ENCODE measurements around the gene ABCA12. TPM values are rescaled to one million over a fixed set of nuclear protein-coding genes. Genes with fewer than 3 reads are reported as not detected.

The ABCA12 gene
- total RNA-seq, 1 experiment from 2014 or later: 0.03 TPM

DNA sequence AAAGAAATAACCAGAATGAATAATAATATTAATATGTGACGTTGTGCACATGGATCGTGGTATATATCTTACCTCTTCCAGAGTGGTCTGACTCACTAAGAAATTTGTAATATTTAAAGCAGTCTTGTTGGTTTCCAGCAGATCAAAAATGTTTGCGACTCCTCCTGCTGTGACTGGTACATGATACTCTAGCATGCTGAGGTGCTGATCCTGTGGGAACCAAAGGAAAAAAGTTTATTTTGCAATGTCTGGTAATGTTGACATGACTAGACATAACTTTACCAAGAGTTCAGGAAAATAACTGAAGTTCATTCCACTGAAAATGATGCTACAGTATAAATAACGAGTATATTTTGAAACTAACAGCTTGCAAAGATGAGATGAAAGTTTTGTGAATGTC lies 204.4 kb downstream of the ABCA12 start:
- no TSS peak for BruUV-seq (replicated peaks)
- no peak for TF ChIP-seq POLR2AphosphoS5 (IDR thresholded peaks at IDR 0.05; ENCODE audit: low read depth, low read length)
- no peak for TF ChIP-seq SIN3A (IDR thresholded peaks at IDR 0.05; ENCODE audit: borderline replicate concordance, insufficient read depth, low read depth, low read length)
- TF ChIP-seq TCF7L2 (IDR thresholded peaks at IDR 0.05; ENCODE audit: low read depth, low read length): no peak
- TF ChIP-seq, protein P1, sequence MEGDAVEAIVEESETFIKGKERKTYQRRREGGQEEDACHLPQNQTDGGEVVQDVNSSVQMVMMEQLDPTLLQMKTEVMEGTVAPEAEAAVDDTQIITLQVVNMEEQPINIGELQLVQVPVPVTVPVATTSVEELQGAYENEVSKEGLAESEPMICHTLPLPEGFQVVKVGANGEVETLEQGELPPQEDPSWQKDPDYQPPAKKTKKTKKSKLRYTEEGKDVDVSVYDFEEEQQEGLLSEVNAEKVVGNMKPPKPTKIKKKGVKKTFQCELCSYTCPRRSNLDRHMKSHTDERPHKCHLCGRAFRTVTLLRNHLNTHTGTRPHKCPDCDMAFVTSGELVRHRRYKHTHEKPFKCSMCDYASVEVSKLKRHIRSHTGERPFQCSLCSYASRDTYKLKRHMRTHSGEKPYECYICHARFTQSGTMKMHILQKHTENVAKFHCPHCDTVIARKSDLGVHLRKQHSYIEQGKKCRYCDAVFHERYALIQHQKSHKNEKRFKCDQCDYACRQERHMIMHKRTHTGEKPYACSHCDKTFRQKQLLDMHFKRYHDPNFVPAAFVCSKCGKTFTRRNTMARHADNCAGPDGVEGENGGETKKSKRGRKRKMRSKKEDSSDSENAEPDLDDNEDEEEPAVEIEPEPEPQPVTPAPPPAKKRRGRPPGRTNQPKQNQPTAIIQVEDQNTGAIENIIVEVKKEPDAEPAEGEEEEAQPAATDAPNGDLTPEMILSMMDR (IDR thresholded peaks at IDR 0.05): no peak
- TF ChIP-seq, protein P2, sequence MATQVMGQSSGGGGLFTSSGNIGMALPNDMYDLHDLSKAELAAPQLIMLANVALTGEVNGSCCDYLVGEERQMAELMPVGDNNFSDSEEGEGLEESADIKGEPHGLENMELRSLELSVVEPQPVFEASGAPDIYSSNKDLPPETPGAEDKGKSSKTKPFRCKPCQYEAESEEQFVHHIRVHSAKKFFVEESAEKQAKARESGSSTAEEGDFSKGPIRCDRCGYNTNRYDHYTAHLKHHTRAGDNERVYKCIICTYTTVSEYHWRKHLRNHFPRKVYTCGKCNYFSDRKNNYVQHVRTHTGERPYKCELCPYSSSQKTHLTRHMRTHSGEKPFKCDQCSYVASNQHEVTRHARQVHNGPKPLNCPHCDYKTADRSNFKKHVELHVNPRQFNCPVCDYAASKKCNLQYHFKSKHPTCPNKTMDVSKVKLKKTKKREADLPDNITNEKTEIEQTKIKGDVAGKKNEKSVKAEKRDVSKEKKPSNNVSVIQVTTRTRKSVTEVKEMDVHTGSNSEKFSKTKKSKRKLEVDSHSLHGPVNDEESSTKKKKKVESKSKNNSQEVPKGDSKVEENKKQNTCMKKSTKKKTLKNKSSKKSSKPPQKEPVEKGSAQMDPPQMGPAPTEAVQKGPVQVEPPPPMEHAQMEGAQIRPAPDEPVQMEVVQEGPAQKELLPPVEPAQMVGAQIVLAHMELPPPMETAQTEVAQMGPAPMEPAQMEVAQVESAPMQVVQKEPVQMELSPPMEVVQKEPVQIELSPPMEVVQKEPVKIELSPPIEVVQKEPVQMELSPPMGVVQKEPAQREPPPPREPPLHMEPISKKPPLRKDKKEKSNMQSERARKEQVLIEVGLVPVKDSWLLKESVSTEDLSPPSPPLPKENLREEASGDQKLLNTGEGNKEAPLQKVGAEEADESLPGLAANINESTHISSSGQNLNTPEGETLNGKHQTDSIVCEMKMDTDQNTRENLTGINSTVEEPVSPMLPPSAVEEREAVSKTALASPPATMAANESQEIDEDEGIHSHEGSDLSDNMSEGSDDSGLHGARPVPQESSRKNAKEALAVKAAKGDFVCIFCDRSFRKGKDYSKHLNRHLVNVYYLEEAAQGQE (IDR thresholded peaks at IDR 0.05; ENCODE audit: insufficient read depth in 1 of 2, low read depth in 2 of 2, low read length in 1 of 2): no peak
- intact Hi-C loops (cut with micrococcal nuclease; ENCODE audit: unreplicated experiment): no loop called here
- Histone ChIP-seq H3K4me3 (ENCODE audit: low read depth in 2 of 2, low read length in 2 of 2) (no peak overlapping the region), H3K9me3 (ENCODE audit: control insufficient read depth, insufficient read depth, low read depth, low read length) (no peaks in the 10 kb centered on the region), H3K36me3 (ENCODE audit: control insufficient read depth, insufficient read depth, low read length) (no peaks in the 10 kb centered on the region), H3K27me3 (ENCODE audit: control insufficient read depth, insufficient read depth, low read length) (no peaks in the 10 kb centered on the region), H3K4me1 (ENCODE audit: control insufficient read depth, insufficient read depth, low read length) (no peaks in the 10 kb centered on the region), H3K27ac (ENCODE audit: low read length) (no peak overlapping the region)
- in situ Hi-C loops (cut with HindIII; ENCODE audit: low pct_unique_long_range_greater_than_20kb, low sequenced_read_pairs): no loop called here
- ATAC-seq: no peak
- CTCF ChIA-PET: no interaction called here
- DNase-seq (ENCODE audit: low read depth, low spot score): no peak
- POLR2A ChIA-PET: no interaction called here

DNA sequence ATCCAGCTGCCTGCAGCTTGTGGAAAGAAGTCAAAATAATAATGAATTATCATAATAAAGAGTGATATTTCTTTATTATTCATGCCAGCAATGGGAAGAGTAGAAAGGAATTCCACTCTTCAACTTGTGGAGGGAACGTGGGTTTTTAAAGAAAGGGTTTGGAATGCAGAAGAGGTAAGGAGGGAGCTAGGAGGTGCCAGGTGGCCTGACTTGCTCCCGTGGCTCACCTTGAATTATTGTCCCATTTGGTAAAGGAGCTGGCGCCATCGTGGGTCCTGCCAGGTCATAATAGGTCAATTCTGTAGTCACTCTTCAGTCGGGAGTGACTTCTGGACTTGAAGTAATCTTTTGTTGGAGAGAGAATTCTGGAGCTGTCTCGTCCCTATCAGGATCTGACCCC lies 233.8 kb downstream of the ABCA12 start:
- Histone ChIP-seq H3K27ac (ENCODE audit: low read length) (no peak overlapping the region), H3K36me3 (ENCODE audit: control insufficient read depth, insufficient read depth, low read length) (no peaks in the 10 kb centered on the region), H3K27me3 (ENCODE audit: control insufficient read depth, insufficient read depth, low read length) (no peaks in the 10 kb centered on the region), H3K4me3 (ENCODE audit: low read depth in 2 of 2, low read length in 2 of 2) (no peak overlapping the region), H3K9me3 (ENCODE audit: control insufficient read depth, insufficient read depth, low read depth, low read length) (no peaks in the 10 kb centered on the region), H3K4me1 (ENCODE audit: control insufficient read depth, insufficient read depth, low read length) (no peaks in the 10 kb centered on the region)
- POLR2A ChIA-PET: no interaction called here
- DNase-seq (ENCODE audit: low read depth, low spot score) (no peak), ATAC-seq (no peak)
- in situ Hi-C loops (cut with HindIII; ENCODE audit: low pct_unique_long_range_greater_than_20kb, low sequenced_read_pairs) (no loop called here), intact Hi-C loops (cut with micrococcal nuclease; ENCODE audit: unreplicated experiment) (no loop called here)
- BruUV-seq (replicated peaks): no TSS peak
- TF ChIP-seq, protein P2 (IDR thresholded peaks at IDR 0.05; ENCODE audit: insufficient read depth in 1 of 2, low read depth in 2 of 2, low read length in 1 of 2): no peak
- TF ChIP-seq SIN3A (IDR thresholded peaks at IDR 0.05; ENCODE audit: borderline replicate concordance, insufficient read depth, low read depth, low read length): no peak
- TF ChIP-seq TCF7L2 (IDR thresholded peaks at IDR 0.05; ENCODE audit: low read depth, low read length): no peak
- TF ChIP-seq POLR2AphosphoS5 (IDR thresholded peaks at IDR 0.05; ENCODE audit: low read depth, low read length): no peak
- TF ChIP-seq, protein P1 (IDR thresholded peaks at IDR 0.05): no peak
- CTCF ChIA-PET: no interaction called here

Measured in Panc1 (cell line).